OCI-LY1 (cell line): ENCODE results near the gene TOP1.

ENCODE experiments used
- H2AFZ ChIP-seq: fragments of 200-600 bp; sonication (generic), shearing (Covaris generic); 2 replicates; pipeline ENCODE4 v1.6.0; 2014; ENCODE audit warnings: antibody characterized with exemption, mild to moderate bottlenecking, low read length
- H3F3A ChIP-seq: fragments of 200-600 bp; sonication (generic), shearing (Covaris generic); 2 replicates; pipeline ENCODE4 v1.6.0; 2014; ENCODE audit warnings: mild to moderate bottlenecking, antibody characterized with exemption, low read length, moderate library complexity; ENCODE audit not compliant: insufficient read depth
- H3K27ac ChIP-seq: fragments of 200-600 bp; sonication (generic); 2 replicates; pipeline ENCODE4 v1.5.1; 2014; ENCODE audit warnings: low read length, mixed run types, mild to moderate bottlenecking, low read depth; ENCODE audit not compliant: poor library complexity, severe bottlenecking
- H3K27me3 ChIP-seq: fragments of 200-600 bp; sonication (generic); 2 replicates; pipeline ENCODE4 v1.6.0; 2014; ENCODE audit warnings: antibody characterized with exemption, mild to moderate bottlenecking, low read length, moderate library complexity; ENCODE audit not compliant: insufficient read depth
- H3K36me3 ChIP-seq: fragments of 200-600 bp; sonication (generic); 2 replicates; pipeline ENCODE4 v1.6.1; 2014; ENCODE audit warnings: mild to moderate bottlenecking, antibody characterized with exemption, low read length, moderate library complexity, mixed read lengths; ENCODE audit not compliant: insufficient read depth
- H3K4me1 ChIP-seq: fragments of 200-600 bp; sonication (generic); 2 replicates; pipeline ENCODE4 v1.5.1; 2014; ENCODE audit warnings: mild to moderate bottlenecking, low read length, moderate library complexity; ENCODE audit not compliant: insufficient read depth, severe bottlenecking
- H3K4me2 ChIP-seq: fragments of 200-600 bp; sonication (generic), shearing (Covaris generic); 2 replicates; pipeline ENCODE4 v1.6.1; 2014; ENCODE audit warnings: low read length
- H3K4me3 ChIP-seq: fragments of 200-600 bp; sonication (generic); 2 replicates; pipeline ENCODE4 v1.5.1; 2014; ENCODE audit warnings: low read length, low read depth, mild to moderate bottlenecking, mixed read lengths; ENCODE audit not compliant: poor library complexity, severe bottlenecking
- H3K79me2 ChIP-seq: fragments of 200-600 bp; shearing (Covaris generic); 2 replicates; pipeline ENCODE4 v1.6.1; 2016; ENCODE audit warnings: mixed run types, low read length, mixed read lengths; ENCODE audit not compliant: insufficient read depth
- H3K9ac ChIP-seq: fragments of 200-600 bp; sonication (generic), shearing (Covaris generic); 2 replicates; pipeline ENCODE4 v1.6.1; 2014; ENCODE audit warnings: mild to moderate bottlenecking, low read length, mixed read lengths
- H3K9me2 ChIP-seq: fragments of 200-600 bp; sonication (generic), shearing (Covaris generic); 2 replicates; pipeline ENCODE4 v1.6.1; 2014; ENCODE audit warnings: low read depth, mild to moderate bottlenecking, low read length, mixed read lengths
- H3K9me3 ChIP-seq: fragments of 200-600 bp; shearing (Covaris generic); 2 replicates; pipeline ENCODE4 v1.6.1; 2014; ENCODE audit warnings: low read length, mixed read lengths
- H4K20me1 ChIP-seq: fragments of 200-600 bp; sonication (generic), shearing (Covaris generic); 2 replicates; pipeline ENCODE4 v1.6.0; 2016; ENCODE audit warnings: mild to moderate bottlenecking, low read length; ENCODE audit not compliant: insufficient read depth
- EZH2 ChIP-seq: fragments of 200-600 bp; sonication (generic), shearing (Covaris generic); IDR thresholded peaks from 2 replicates; pipeline ENCODE4 v1.8.0; 2017; ENCODE audit warnings: borderline replicate concordance, mixed run types, mild to moderate bottlenecking, antibody characterized with exemption, low read length, moderate library complexity, mixed read lengths
- TF ChIP-seq, protein P1 (sequence below): fragments of 200-600 bp; sonication (generic), shearing (Covaris generic); IDR thresholded peaks from 2 replicates; pipeline ENCODE4 v1.5.1; 2017; ENCODE audit warnings: mild to moderate bottlenecking, antibody characterized with exemption, low read length, moderate library complexity, mixed read lengths

Gene TOP1

GRCh38 chr20:41139227-41140093, 110.8 kb downstream of the TOP1 start:
- peak overlapping the region; percentile 76; the same call in 1 of the 2 replicates for H3K9ac ChIP-seq
- H4K20me1 ChIP-seq: no peaks in the 10 kb centered on the region
- no peak overlapping the region for H2AFZ ChIP-seq
- H3F3A ChIP-seq: peaks cover 5% of the 10 kb centered on the region; the same call in 1 of the 2 replicates
- peaks cover 30% of the 10 kb centered on the region for H3K79me2 ChIP-seq
- H3K4me3 ChIP-seq: peak overlapping the region; percentile 81
- TF ChIP-seq, protein P1, sequence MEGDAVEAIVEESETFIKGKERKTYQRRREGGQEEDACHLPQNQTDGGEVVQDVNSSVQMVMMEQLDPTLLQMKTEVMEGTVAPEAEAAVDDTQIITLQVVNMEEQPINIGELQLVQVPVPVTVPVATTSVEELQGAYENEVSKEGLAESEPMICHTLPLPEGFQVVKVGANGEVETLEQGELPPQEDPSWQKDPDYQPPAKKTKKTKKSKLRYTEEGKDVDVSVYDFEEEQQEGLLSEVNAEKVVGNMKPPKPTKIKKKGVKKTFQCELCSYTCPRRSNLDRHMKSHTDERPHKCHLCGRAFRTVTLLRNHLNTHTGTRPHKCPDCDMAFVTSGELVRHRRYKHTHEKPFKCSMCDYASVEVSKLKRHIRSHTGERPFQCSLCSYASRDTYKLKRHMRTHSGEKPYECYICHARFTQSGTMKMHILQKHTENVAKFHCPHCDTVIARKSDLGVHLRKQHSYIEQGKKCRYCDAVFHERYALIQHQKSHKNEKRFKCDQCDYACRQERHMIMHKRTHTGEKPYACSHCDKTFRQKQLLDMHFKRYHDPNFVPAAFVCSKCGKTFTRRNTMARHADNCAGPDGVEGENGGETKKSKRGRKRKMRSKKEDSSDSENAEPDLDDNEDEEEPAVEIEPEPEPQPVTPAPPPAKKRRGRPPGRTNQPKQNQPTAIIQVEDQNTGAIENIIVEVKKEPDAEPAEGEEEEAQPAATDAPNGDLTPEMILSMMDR: no peak
- TF ChIP-seq EZH2: no peak
- no peaks in the 10 kb centered on the region for H3K27me3 ChIP-seq
- H3K4me1 ChIP-seq: peaks cover 70% of the 10 kb centered on the region
- H3K27ac ChIP-seq: peak overlapping the region; percentile 79
- no peaks in the 10 kb centered on the region for H3K9me3 ChIP-seq
- peaks cover 7% of the 10 kb centered on the region; the same call in 1 of the 2 replicates for H3K36me3 ChIP-seq
- H3K4me2 ChIP-seq: peak overlapping the region; percentile 67
- H3K9me2 ChIP-seq: no peaks in the 10 kb centered on the region

GRCh38 chr20:41140226-41141133, 111.9 kb downstream of the TOP1 start:
- peaks cover 40% of the 10 kb centered on the region for H3K79me2 ChIP-seq
- peak overlapping the region; percentile 81 for H3K4me3 ChIP-seq
- H3K9ac ChIP-seq: peak overlapping the region; percentile 22; the same call in 1 of the 2 replicates
- H3K9me2 ChIP-seq: no peaks in the 10 kb centered on the region
- H2AFZ ChIP-seq: no peak overlapping the region
- H3K27me3 ChIP-seq: no peaks in the 10 kb centered on the region
- no peaks in the 10 kb centered on the region for H4K20me1 ChIP-seq
- peak overlapping the region; percentile 67 for H3K4me2 ChIP-seq
- H3K4me1 ChIP-seq: peaks cover 78% of the 10 kb centered on the region
- TF ChIP-seq EZH2: no peak
- TF ChIP-seq, protein P1: no peak
- peak overlapping the region; percentile 79 for H3K27ac ChIP-seq
- peaks cover 8% of the 10 kb centered on the region; the same call in 1 of the 2 replicates for H3K36me3 ChIP-seq
- H3K9me3 ChIP-seq: no peaks in the 10 kb centered on the region
- H3F3A ChIP-seq: peaks cover 5% of the 10 kb centered on the region; the same call in 1 of the 2 replicates

- peaks cover 8% of the 10 kb centered on the region; the same call in 1 of the 2 replicates for H3K36me3 ChIP-seq
- H3K9me2 ChIP-seq: no peaks in the 10 kb centered on the region
- H3F3A ChIP-seq: no peaks in the 10 kb centered on the region
- H3K4me3 ChIP-seq: peak overlapping the region; percentile 81
- H3K27ac ChIP-seq: peak overlapping the region; percentile 79
- no peaks in the 10 kb centered on the region for H3K27me3 ChIP-seq
- peak overlapping the region; percentile 67 for H3K4me2 ChIP-seq
- H3K9me3 ChIP-seq: no peaks in the 10 kb centered on the region
- H3K79me2 ChIP-seq: peaks cover 42% of the 10 kb centered on the region
- H3K9ac ChIP-seq: peak overlapping the region; percentile 47; the same call in 1 of the 2 replicates
- no peaks in the 10 kb centered on the region for H4K20me1 ChIP-seq
- peaks cover 84% of the 10 kb centered on the region for H3K4me1 ChIP-seq
- H2AFZ ChIP-seq: no peak overlapping the region
- TF ChIP-seq, protein P1: no peak
- TF ChIP-seq EZH2: no peak
Observed at GRCh38 chr20:41141153-41141815, 112.7 kb downstream of the TOP1 start.
